Caco-2 (cell line): ENCODE data around the gene PLIN5. TPM values are rescaled to one million over a fixed set of nuclear protein-coding genes. Genes with fewer than 3 reads are reported as not detected.

ENCODE experiments used
- BruUV-seq: library from RNA; stranded (reverse); fragments of 400-500 nt; replicated peaks from 2 replicates; lab custom pipeline; 2021; lab: Mats Ljungman, UMichigan
- CTCF ChIA-PET: fragments of 300-600 bp; sonication (Branson Sonifier 250); formaldehyde crosslinking; loops from one replicate; lab custom pipeline; 2022; ENCODE audit warnings: antibody characterized with exemption; lab: Charles Lee
- POLR2A ChIA-PET: fragments of 300-600 bp; sonication (Branson Sonifier 250); formaldehyde crosslinking; loops from one replicate; lab custom pipeline; 2022; ENCODE audit warnings: antibody characterized with exemption; lab: Charles Lee
- DNase-seq, 2 experiments: peaks; one replicate each; pipeline versions ENCODE4 v3.0.0 to v3.0.0-alpha.2; 2020 to 2022
- H3K27me3 ChIP-seq: replicated peaks from 2 replicates; pipeline ENCODE4 v1.6.0; 2011; ENCODE audit warnings: low read length; ENCODE audit not compliant: control insufficient read depth, insufficient read depth
- H3K36me3 ChIP-seq: 2 replicates; pipeline ENCODE4 v1.5.1; 2011; ENCODE audit warnings: low read length; ENCODE audit not compliant: control insufficient read depth, insufficient read depth
- H3K4me1 ChIP-seq: fragments of 250-450 bp; sonication (Bioruptor Pico); 2 replicates; pipeline ENCODE4 v1.5.1; 2020; ENCODE audit warnings: mild to moderate bottlenecking
- H3K4me3 ChIP-seq: 2 replicates; pipeline ENCODE4 v1.5.1; 2011; ENCODE audit warnings: low read depth, mild to moderate bottlenecking, control low read depth, low read length
- H3K9me3 ChIP-seq: fragments of 250-450 bp; sonication (Bioruptor Pico); 2 replicates; pipeline ENCODE4 v1.5.1; 2020; ENCODE audit warnings: mild to moderate bottlenecking, moderate library complexity
- H3K27ac Mint-ChIP-seq: one replicate; pipeline ENCODE4 v1.8.0; 2022; ENCODE audit warnings: mixed read lengths; ENCODE audit not compliant: unreplicated experiment
- H3K27me3 Mint-ChIP-seq: one replicate; pipeline ENCODE4 v1.8.0; 2022; ENCODE audit warnings: mixed read lengths; ENCODE audit not compliant: insufficient read depth, unreplicated experiment
- H3K36me3 Mint-ChIP-seq: one replicate; pipeline ENCODE4 v1.8.0; 2022; ENCODE audit warnings: mild to moderate bottlenecking, mixed read lengths; ENCODE audit not compliant: insufficient read depth, unreplicated experiment
- H3K4me1 Mint-ChIP-seq: one replicate; pipeline ENCODE4 v1.8.0; 2022; ENCODE audit warnings: low read depth, mixed read lengths; ENCODE audit not compliant: unreplicated experiment
- H3K4me3 Mint-ChIP-seq: one replicate; pipeline ENCODE4 v1.8.0; 2022; ENCODE audit warnings: mild to moderate bottlenecking, moderate library complexity, mixed read lengths; ENCODE audit not compliant: unreplicated experiment
- H3K9me3 Mint-ChIP-seq: one replicate; pipeline ENCODE4 v1.8.0; 2022; ENCODE audit warnings: mixed read lengths; ENCODE audit not compliant: unreplicated experiment
- intact Hi-C: fragments of 100-400 bp; cut with micrococcal nuclease; formaldehyde crosslinking; loops from one replicate; pipeline ENCODE4 v1.10.0; 2022; ENCODE audit not compliant: unreplicated experiment
- total RNA-seq: library from RNA; stranded (reverse); gene quantifications from 2 replicates; pipeline ENCODE4 v1.2.3, GENCODE V29; 2022
- TF ChIP-seq, protein P1 (sequence below), 2 experiments: fragments of 200-600 bp in 1 of 2; IDR thresholded peaks; 1 replicate in 1 of 2; 2 replicates in 1 of 2; pipeline versions ENCODE4 v1.5.1 to v1.8.0; 2011 to 2022; ENCODE audit warnings: antibody characterized with exemption in 1 of 2, control low read depth in 1 of 2, inconsistent platforms in 1 of 2, low read depth in 1 of 2, low read length in 1 of 2, mild to moderate bottlenecking in 1 of 2, moderate library complexity in 1 of 2; ENCODE audit not compliant: insufficient read depth in 1 of 2, severe bottlenecking in 1 of 2, unreplicated experiment in 1 of 2

PLIN5 gene
- total RNA-seq, 1 experiment from 2014 or later, result 0.73 TPM

DNA sequence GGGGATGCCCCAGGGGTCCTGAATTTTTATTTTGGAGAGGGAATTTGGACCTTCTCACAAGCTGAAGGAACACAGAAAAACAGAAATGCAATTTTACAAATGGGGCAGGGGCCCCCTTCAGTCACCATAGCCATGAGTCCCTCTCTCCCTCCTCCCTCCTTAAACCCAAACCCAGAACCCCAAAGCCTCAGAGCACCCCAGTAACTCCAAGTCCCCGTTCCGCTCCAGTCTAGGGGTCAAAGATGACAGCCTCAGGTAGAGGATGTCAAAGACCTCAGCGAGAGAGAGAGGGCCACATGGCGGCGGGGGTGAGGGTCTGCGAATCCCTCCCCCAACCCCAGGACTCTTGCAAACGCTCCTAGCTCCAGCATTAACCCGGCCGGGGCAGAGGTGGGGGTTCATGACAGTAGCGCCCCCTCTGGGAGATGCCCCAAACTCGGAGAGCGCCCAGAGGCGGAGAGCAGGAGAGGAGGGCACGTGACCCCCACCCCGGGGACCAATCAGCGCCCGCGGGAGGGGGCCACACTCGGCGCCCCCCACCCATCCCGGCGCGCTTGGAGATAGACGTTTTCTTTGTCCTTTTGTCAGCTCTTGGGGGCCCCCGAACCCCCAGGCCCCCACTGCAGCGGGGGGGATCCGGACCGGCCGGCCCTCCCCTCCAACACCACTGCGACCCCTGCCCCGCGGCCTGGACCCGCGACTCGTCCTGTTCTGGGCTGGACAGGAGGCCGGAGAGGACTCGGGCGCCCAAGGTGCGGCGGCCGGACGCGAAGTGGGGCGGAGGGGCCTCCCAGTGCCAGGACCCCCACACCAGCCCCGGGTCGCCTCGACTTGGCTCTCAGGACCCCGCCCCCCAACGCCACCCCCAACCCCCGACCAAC lies 45.2 kb upstream of the PLIN5 start:
- intact Hi-C loops, result no loop called here
- CTCF ChIA-PET, result interaction anchor here (0.5 to 1.6 kb wide), 4 partner anchors 9 to 56 kb away, joined by 3 to 6 read pairs (median 4); no protein-coding TSS in a partner anchor
- Histone ChIP-seq H3K4me1 (peaks cover 18% of the 10 kb centered on the region), H3K4me3 (peak overlapping the region; percentile 7; the same call in 1 of the 2 replicates), H3K36me3 (no peaks in the 10 kb centered on the region), H3K9me3 (no peaks in the 10 kb centered on the region), H3K27me3 (no peaks in the 10 kb centered on the region)
- H3K9me3 Mint-ChIP-seq, result no peaks in the 10 kb centered on the region
- H3K27me3 Mint-ChIP-seq, result peaks cover 12% of the 10 kb centered on the region
- POLR2A ChIA-PET, result no interaction called here
- H3K4me3 Mint-ChIP-seq, result peak overlapping the region; percentile 19
- no TSS peak for BruUV-seq
- TF ChIP-seq, protein P1, sequence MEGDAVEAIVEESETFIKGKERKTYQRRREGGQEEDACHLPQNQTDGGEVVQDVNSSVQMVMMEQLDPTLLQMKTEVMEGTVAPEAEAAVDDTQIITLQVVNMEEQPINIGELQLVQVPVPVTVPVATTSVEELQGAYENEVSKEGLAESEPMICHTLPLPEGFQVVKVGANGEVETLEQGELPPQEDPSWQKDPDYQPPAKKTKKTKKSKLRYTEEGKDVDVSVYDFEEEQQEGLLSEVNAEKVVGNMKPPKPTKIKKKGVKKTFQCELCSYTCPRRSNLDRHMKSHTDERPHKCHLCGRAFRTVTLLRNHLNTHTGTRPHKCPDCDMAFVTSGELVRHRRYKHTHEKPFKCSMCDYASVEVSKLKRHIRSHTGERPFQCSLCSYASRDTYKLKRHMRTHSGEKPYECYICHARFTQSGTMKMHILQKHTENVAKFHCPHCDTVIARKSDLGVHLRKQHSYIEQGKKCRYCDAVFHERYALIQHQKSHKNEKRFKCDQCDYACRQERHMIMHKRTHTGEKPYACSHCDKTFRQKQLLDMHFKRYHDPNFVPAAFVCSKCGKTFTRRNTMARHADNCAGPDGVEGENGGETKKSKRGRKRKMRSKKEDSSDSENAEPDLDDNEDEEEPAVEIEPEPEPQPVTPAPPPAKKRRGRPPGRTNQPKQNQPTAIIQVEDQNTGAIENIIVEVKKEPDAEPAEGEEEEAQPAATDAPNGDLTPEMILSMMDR (IDR thresholded peaks at IDR 0.05; ENCODE audit: insufficient read depth in 1 of 2, low read depth in 1 of 2, low read length in 1 of 2, severe bottlenecking in 1 of 2, unreplicated experiment in 1 of 2), result no peak
- peaks cover 19% of the 10 kb centered on the region for H3K4me1 Mint-ChIP-seq
- no peak for DNase-seq
- no peak overlapping the region for H3K27ac Mint-ChIP-seq
- H3K36me3 Mint-ChIP-seq, result no peaks in the 10 kb centered on the region

DNA sequence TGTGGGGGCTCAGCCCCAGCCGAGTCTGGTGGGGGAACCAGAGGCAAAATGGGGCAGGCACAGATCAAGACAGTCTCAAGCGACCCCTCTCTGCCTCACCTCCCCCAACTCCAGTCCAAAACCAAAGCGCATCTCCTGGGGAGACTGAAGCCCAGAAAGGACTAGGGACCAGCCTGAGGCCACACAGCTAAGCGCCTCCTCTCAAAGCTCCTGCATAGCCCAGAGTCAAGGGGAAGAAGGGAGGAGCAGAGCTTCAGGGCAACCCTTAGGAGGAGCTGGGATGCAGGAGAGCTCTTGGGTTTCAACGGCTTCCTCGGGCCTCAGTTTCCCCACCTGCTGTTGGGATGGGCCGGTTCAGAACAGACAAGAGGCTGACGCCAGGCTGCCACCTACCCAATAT lies 44.4 kb upstream of the PLIN5 start:
- no peaks in the 10 kb centered on the region for H3K27me3 ChIP-seq
- H3K9me3 ChIP-seq, result no peaks in the 10 kb centered on the region
- DNase-seq, result no peak
- no peaks in the 10 kb centered on the region for H3K36me3 ChIP-seq
- CTCF ChIA-PET, result interaction anchor here (1.0 to 1.6 kb wide), 3 partner anchors 10 to 57 kb away, joined by 3 to 6 read pairs (median 5); no protein-coding TSS in a partner anchor
- TF ChIP-seq, protein P1 (IDR thresholded peaks at IDR 0.05; ENCODE audit: insufficient read depth in 1 of 2, low read depth in 1 of 2, low read length in 1 of 2, severe bottlenecking in 1 of 2, unreplicated experiment in 1 of 2), result no peak
- Mint-ChIP-seq H3K4me3 (no peak overlapping the region), H3K27me3 (peaks cover 12% of the 10 kb centered on the region), H3K27ac (no peak overlapping the region), H3K4me1 (peaks cover 19% of the 10 kb centered on the region), H3K36me3 (no peaks in the 10 kb centered on the region), H3K9me3 (no peaks in the 10 kb centered on the region)
- POLR2A ChIA-PET, result no interaction called here
- peaks cover 18% of the 10 kb centered on the region for H3K4me1 ChIP-seq
- BruUV-seq, result no TSS peak
- intact Hi-C loops, result no loop called here
- no peak overlapping the region for H3K4me3 ChIP-seq

DNA sequence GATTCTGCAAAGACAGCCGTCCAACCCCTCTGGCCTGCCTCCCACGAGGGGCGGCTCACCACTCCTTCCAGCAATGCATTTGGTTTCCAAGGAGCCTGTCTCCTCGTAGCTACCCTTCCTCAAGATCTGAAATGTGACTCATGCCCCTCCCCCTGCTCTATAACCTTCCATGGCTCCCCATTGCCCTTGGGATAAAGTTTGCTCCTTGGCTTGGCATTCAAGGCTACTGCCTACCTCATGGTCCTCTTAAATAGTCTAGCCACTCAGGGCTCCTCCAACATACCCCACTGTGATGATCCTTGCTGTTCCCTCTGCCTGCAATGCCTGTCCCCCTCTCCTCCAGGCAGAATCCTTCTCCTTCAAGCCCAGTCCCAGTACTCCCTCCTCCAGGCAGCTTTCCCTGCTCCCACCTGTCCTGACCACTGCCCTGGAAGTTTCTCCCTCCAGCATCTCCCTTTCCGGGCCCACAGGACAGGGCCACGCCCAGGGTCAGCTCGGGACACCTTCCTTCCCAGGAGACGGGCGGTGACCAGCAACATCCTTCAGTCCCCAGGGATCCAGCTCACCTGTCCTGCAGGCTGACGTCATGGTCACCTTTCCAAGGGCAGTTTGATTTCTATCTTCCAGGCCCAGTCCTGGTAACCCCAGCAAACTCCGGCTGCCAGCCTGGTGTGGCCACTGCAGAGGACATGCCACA lies 43.7 kb upstream of the PLIN5 start:
- Histone ChIP-seq H3K9me3 (no peaks in the 10 kb centered on the region), H3K4me1 (peaks cover 13% of the 10 kb centered on the region; the same call in 1 of the 2 replicates), H3K36me3 (no peaks in the 10 kb centered on the region), H3K27me3 (no peaks in the 10 kb centered on the region), H3K4me3 (no peak overlapping the region)
- no peaks in the 10 kb centered on the region for H3K36me3 Mint-ChIP-seq
- ChIA-PET CTCF (interaction anchor here (1.0 to 1.6 kb wide), 3 partner anchors 11 to 58 kb away, joined by 3 to 6 read pairs (median 5); no protein-coding TSS in a partner anchor), POLR2A (no interaction called here)
- BruUV-seq, result no TSS peak
- H3K4me3 Mint-ChIP-seq, result no peak overlapping the region
- no peak overlapping the region for H3K27ac Mint-ChIP-seq
- intact Hi-C loops, result no loop called here
- no peak for DNase-seq
- H3K4me1 Mint-ChIP-seq, result peaks cover 19% of the 10 kb centered on the region
- TF ChIP-seq, protein P1 (IDR thresholded peaks at IDR 0.05; ENCODE audit: insufficient read depth in 1 of 2, low read depth in 1 of 2, low read length in 1 of 2, severe bottlenecking in 1 of 2, unreplicated experiment in 1 of 2), result no peak
- peaks cover 12% of the 10 kb centered on the region for H3K27me3 Mint-ChIP-seq
- no peaks in the 10 kb centered on the region for H3K9me3 Mint-ChIP-seq
